ENCODE data around the gene GALNT2. TPM values are rescaled to one million over a fixed set of nuclear protein-coding genes. Genes with fewer than 3 reads are reported as not detected.

Gene GALNT2
- total RNA-seq, 1 donor from 2014 or later, result 31.9 TPM

- Histone ChIP-seq H3K4me3 (ENCODE audit: low read depth, low read length) (no peak overlapping the region), H3K27me3 (ENCODE audit: control insufficient read depth, insufficient read depth, low read length) (no peaks in the 10 kb centered on the region), H3K36me3 (ENCODE audit: control insufficient read depth, insufficient read depth, low read length) (no peaks in the 10 kb centered on the region)
- TF ChIP-seq CTCF (IDR thresholded peaks at IDR 0.05; ENCODE audit: insufficient read depth, low read length, severe bottlenecking), result no peak
- FAIRE-seq (no peak), DNase-seq (ENCODE audit: low read depth) (no peak)
Observed at GRCh38 chr1:230110971-230111370, 43.9 kb downstream of the GALNT2 start.

- H3K27me3 ChIP-seq (ENCODE audit: control insufficient read depth, insufficient read depth, low read length), result no peaks in the 10 kb centered on the region
- no peaks in the 10 kb centered on the region for H3K36me3 ChIP-seq (ENCODE audit: control insufficient read depth, insufficient read depth, low read length)
- no peak for TF ChIP-seq CTCF (IDR thresholded peaks at IDR 0.05; ENCODE audit: insufficient read depth, low read length, severe bottlenecking)
- FAIRE-seq, result no peak
- no peak overlapping the region for H3K4me3 ChIP-seq (ENCODE audit: low read depth, low read length)
- DNase-seq (ENCODE audit: low read depth), result no peak
Observed at GRCh38 chr1:230112131-230112701, 45.2 kb downstream of the GALNT2 start.

- no peak for TF ChIP-seq CTCF (IDR thresholded peaks at IDR 0.05; ENCODE audit: insufficient read depth, low read length, severe bottlenecking)
- H3K27me3 ChIP-seq (ENCODE audit: control insufficient read depth, insufficient read depth, low read length), result no peaks in the 10 kb centered on the region
- no peak for DNase-seq (ENCODE audit: low read depth)
- H3K4me3 ChIP-seq (ENCODE audit: low read depth, low read length), result no peak overlapping the region
- no peak for FAIRE-seq
- H3K36me3 ChIP-seq (ENCODE audit: control insufficient read depth, insufficient read depth, low read length), result no peaks in the 10 kb centered on the region
Observed at GRCh38 chr1:230112782-230113181, 45.7 kb downstream of the GALNT2 start.

- FAIRE-seq (no peak), DNase-seq (ENCODE audit: low read depth) (no peak)
- Histone ChIP-seq H3K36me3 (ENCODE audit: control insufficient read depth, insufficient read depth, low read length) (no peaks in the 10 kb centered on the region), H3K4me3 (ENCODE audit: low read depth, low read length) (no peak overlapping the region), H3K27me3 (ENCODE audit: control insufficient read depth, insufficient read depth, low read length) (no peaks in the 10 kb centered on the region)
- TF ChIP-seq CTCF (IDR thresholded peaks at IDR 0.05; ENCODE audit: insufficient read depth, low read length, severe bottlenecking), result no peak
Observed at GRCh38 chr1:230113235-230113592, 46.2 kb downstream of the GALNT2 start.

GRCh38 chr1:230113593-230114236 is 46.7 kb downstream of the GALNT2 start:
- Histone ChIP-seq H3K4me3 (ENCODE audit: low read depth, low read length) (no peak overlapping the region), H3K27me3 (ENCODE audit: control insufficient read depth, insufficient read depth, low read length) (no peaks in the 10 kb centered on the region), H3K36me3 (ENCODE audit: control insufficient read depth, insufficient read depth, low read length) (no peaks in the 10 kb centered on the region)
- no peak for TF ChIP-seq CTCF (IDR thresholded peaks at IDR 0.05; ENCODE audit: insufficient read depth, low read length, severe bottlenecking)
- DNase-seq (ENCODE audit: low read depth) (peak; percentile 95), FAIRE-seq (peak; percentile 18)

- H3K4me3 ChIP-seq (ENCODE audit: low read depth, low read length), result no peak overlapping the region
- DNase-seq (ENCODE audit: low read depth), result no peak
- no peak for TF ChIP-seq CTCF (IDR thresholded peaks at IDR 0.05; ENCODE audit: insufficient read depth, low read length, severe bottlenecking)
- no peaks in the 10 kb centered on the region for H3K27me3 ChIP-seq (ENCODE audit: control insufficient read depth, insufficient read depth, low read length)
- H3K36me3 ChIP-seq (ENCODE audit: control insufficient read depth, insufficient read depth, low read length), result no peaks in the 10 kb centered on the region
- FAIRE-seq, result no peak
Observed at GRCh38 chr1:230114237-230114651, 47.2 kb downstream of the GALNT2 start.
